ENCODE data around the gene MRPL16. TPM values are rescaled to one million over a fixed set of nuclear protein-coding genes. Genes with fewer than 3 reads are reported as not detected.

MRPL16 gene
- total RNA-seq, 1 experiment from 2014 or later = 66.0 TPM

DNA sequence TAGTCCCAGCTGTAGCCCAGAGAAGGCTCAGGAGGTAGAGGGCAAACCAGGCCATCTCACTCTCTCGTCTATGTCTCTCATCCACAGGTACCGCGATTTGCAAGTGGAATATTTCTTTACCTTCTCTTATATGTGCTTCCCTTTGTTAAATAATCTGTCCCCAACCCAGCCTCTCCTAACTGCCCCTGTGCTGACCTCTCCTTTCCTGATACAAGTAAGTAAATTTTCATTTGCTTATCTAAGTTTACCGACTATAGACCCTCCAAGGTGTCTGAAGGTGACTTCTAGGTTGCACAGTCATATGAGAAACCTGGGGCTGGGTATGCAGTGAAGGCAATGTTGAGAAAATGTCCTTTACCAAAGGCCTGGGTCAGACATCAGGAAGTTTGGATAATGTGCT, 34.8 kb upstream of the MRPL16 start, which contains the start of gene CBLIF:
CBLIF (minus strand) TSS at position 101 of the 400 bp plus-strand sequence; CDS start at position 55, 46 bp downstream.
- POLR2A ChIA-PET = no interaction called here
- CTCF ChIA-PET = no interaction called here
- no TSS peak for BruUV-seq (replicated peaks)
- no peaks in the 10 kb centered on the region for H3K4me1 Mint-ChIP-seq (ENCODE audit: low read depth, unreplicated experiment)
- Histone ChIP-seq H3K4me1 (no peaks in the 10 kb centered on the region), H3K9me3 (no peaks in the 10 kb centered on the region), H3K4me3 (ENCODE audit: low read depth, low read length) (no peak within 1 kb of the TSS), H3K27me3 (replicated peaks; ENCODE audit: control insufficient read depth, insufficient read depth, low read length) (no peaks in the 10 kb centered on the region), H3K36me3 (ENCODE audit: control insufficient read depth, insufficient read depth, low read length) (no peaks in the 10 kb centered on the region)
- DNase-seq = no peak
- no peak for TF ChIP-seq CTCF (IDR thresholded peaks at IDR 0.05; ENCODE audit: insufficient read depth in 1 of 2, low read depth in 1 of 2, low read length in 1 of 2, severe bottlenecking in 1 of 2, unreplicated experiment in 1 of 2)
- no peaks in the 10 kb centered on the region for H3K27me3 Mint-ChIP-seq (ENCODE audit: insufficient read depth, unreplicated experiment)
- H3K4me3 Mint-ChIP-seq (ENCODE audit: unreplicated experiment) = no peak within 1 kb of the TSS
- H3K36me3 Mint-ChIP-seq (ENCODE audit: insufficient read depth, unreplicated experiment) = peaks cover 4% of the 10 kb centered on the region
- no peaks in the 10 kb centered on the region for H3K9me3 Mint-ChIP-seq (ENCODE audit: unreplicated experiment)
- no peak within 1 kb of the TSS for H3K27ac Mint-ChIP-seq (ENCODE audit: unreplicated experiment)
- intact Hi-C loops (cut with micrococcal nuclease; ENCODE audit: unreplicated experiment) = no loop called here

GRCh38 chr11:59842316-59842715, 31.7 kb upstream of the MRPL16 start:
- CTCF ChIA-PET = no interaction called here
- Mint-ChIP-seq H3K27me3 (ENCODE audit: insufficient read depth, unreplicated experiment) (no peaks in the 10 kb centered on the region), H3K9me3 (ENCODE audit: unreplicated experiment) (no peaks in the 10 kb centered on the region), H3K4me3 (ENCODE audit: unreplicated experiment) (no peak overlapping the region), H3K36me3 (ENCODE audit: insufficient read depth, unreplicated experiment) (peaks cover 4% of the 10 kb centered on the region), H3K27ac (ENCODE audit: unreplicated experiment) (no peak overlapping the region), H3K4me1 (ENCODE audit: low read depth, unreplicated experiment) (no peaks in the 10 kb centered on the region)
- no TSS peak for BruUV-seq (replicated peaks)
- intact Hi-C loops (cut with micrococcal nuclease; ENCODE audit: unreplicated experiment) = loop anchor here (5.0 kb wide), 1 partner anchor 60 kb away; no protein-coding TSS in a partner anchor
- no peak overlapping the region for H3K4me3 ChIP-seq (ENCODE audit: low read depth, low read length)
- POLR2A ChIA-PET = no interaction called here
- no peaks in the 10 kb centered on the region for H3K4me1 ChIP-seq
- no peaks in the 10 kb centered on the region for H3K36me3 ChIP-seq (ENCODE audit: control insufficient read depth, insufficient read depth, low read length)
- H3K27me3 ChIP-seq (replicated peaks; ENCODE audit: control insufficient read depth, insufficient read depth, low read length) = no peaks in the 10 kb centered on the region
- DNase-seq = no peak
- no peak for TF ChIP-seq CTCF (IDR thresholded peaks at IDR 0.05; ENCODE audit: insufficient read depth in 1 of 2, low read depth in 1 of 2, low read length in 1 of 2, severe bottlenecking in 1 of 2, unreplicated experiment in 1 of 2)
- no peaks in the 10 kb centered on the region for H3K9me3 ChIP-seq

GRCh38 chr11:59841514-59841913, 30.9 kb upstream of the MRPL16 start:
- CTCF ChIA-PET = no interaction called here
- POLR2A ChIA-PET = no interaction called here
- no peaks in the 10 kb centered on the region for H3K36me3 ChIP-seq (ENCODE audit: control insufficient read depth, insufficient read depth, low read length)

More at GRCh38 chr11:59841514-59841913, 30.9 kb upstream of the MRPL16 start:
- H3K27me3 ChIP-seq (replicated peaks; ENCODE audit: control insufficient read depth, insufficient read depth, low read length) = no peaks in the 10 kb centered on the region
- Mint-ChIP-seq H3K9me3 (ENCODE audit: unreplicated experiment) (no peaks in the 10 kb centered on the region), H3K27me3 (ENCODE audit: insufficient read depth, unreplicated experiment) (no peaks in the 10 kb centered on the region), H3K36me3 (ENCODE audit: insufficient read depth, unreplicated experiment) (peaks cover 4% of the 10 kb centered on the region), H3K4me1 (ENCODE audit: low read depth, unreplicated experiment) (no peaks in the 10 kb centered on the region), H3K4me3 (ENCODE audit: unreplicated experiment) (no peak overlapping the region), H3K27ac (ENCODE audit: unreplicated experiment) (no peak overlapping the region)
- H3K4me3 ChIP-seq (ENCODE audit: low read depth, low read length) = no peak overlapping the region
- no peak for TF ChIP-seq CTCF (IDR thresholded peaks at IDR 0.05; ENCODE audit: insufficient read depth in 1 of 2, low read depth in 1 of 2, low read length in 1 of 2, severe bottlenecking in 1 of 2, unreplicated experiment in 1 of 2)
- no TSS peak for BruUV-seq (replicated peaks)
- H3K4me1 ChIP-seq = no peaks in the 10 kb centered on the region
- DNase-seq = no peak
- intact Hi-C loops (cut with micrococcal nuclease; ENCODE audit: unreplicated experiment) = loop anchor here (5.0 kb wide), 1 partner anchor 61 kb away; no protein-coding TSS in a partner anchor
- H3K9me3 ChIP-seq = no peaks in the 10 kb centered on the region

Data from Caco-2 (cell line).